OCI-LY3 (cell line): Measurements from ENCODE around the gene KDM8.

Source experiments
- H2AFZ ChIP-seq: fragments of 200-600, 300-600 bp; shearing (Covaris generic); 2 replicates; pipeline ENCODE4 v1.6.0; 2014; ENCODE audit warnings: antibody characterized with exemption, low read depth, low read length
- H3K27ac ChIP-seq: fragments of 200-600, 300-600 bp; sonication (generic); 2 replicates; pipeline ENCODE4 v1.5.1; 2014; ENCODE audit warnings: mild to moderate bottlenecking, low read length, moderate library complexity, mixed read lengths
- H3K27me3 ChIP-seq: fragments of 200-600, 300-600 bp; sonication (generic); 2 replicates; pipeline ENCODE4 v1.6.1; 2014; ENCODE audit warnings: low read depth, low read length, mixed read lengths
- H3K36me3 ChIP-seq: fragments of 200-600, 300-600 bp; sonication (generic); replicated peaks from 2 replicates; pipeline ENCODE3; 2014; ENCODE audit warnings: low read depth, low read length, mixed read lengths
- H3K4me1 ChIP-seq: fragments of 300-600, 200-600 bp; sonication (generic); 2 replicates; pipeline ENCODE4 v1.6.1; 2014; ENCODE audit warnings: low read length, mixed read lengths
- H3K4me2 ChIP-seq: fragments of 200-600, 300-600 bp; sonication (generic); 2 replicates; pipeline ENCODE4 v1.6.1; 2014; ENCODE audit warnings: low read length, mixed read lengths
- H3K4me3 ChIP-seq: fragments of 300-600, 200-600 bp; sonication (generic); 2 replicates; pipeline ENCODE4 v1.5.1; 2014; ENCODE audit warnings: antibody characterized with exemption, mild to moderate bottlenecking, low read length, moderate library complexity
- H3K79me2 ChIP-seq: fragments of 300-600, 200-600 bp; shearing (Covaris generic); 2 replicates; pipeline ENCODE4 v1.6.1; 2014; ENCODE audit warnings: mild to moderate bottlenecking, low read length, mixed read lengths
- H3K9ac ChIP-seq: fragments of 300-600, 200-600 bp; shearing (Covaris generic); 2 replicates; pipeline ENCODE4 v1.6.0; 2014; ENCODE audit warnings: mild to moderate bottlenecking, low read length, moderate library complexity
- H3K9me3 ChIP-seq: fragments of 200-600, 300-600 bp; shearing (Covaris generic); 2 replicates; pipeline ENCODE4 v1.6.1; 2014; ENCODE audit warnings: low read length, mixed read lengths; ENCODE audit not compliant: insufficient read depth
- H4K20me1 ChIP-seq: fragments of 200-600, 300-600 bp; sonication (generic); 2 replicates; pipeline ENCODE4 v1.6.1; 2016; ENCODE audit warnings: low read length, mixed read lengths; ENCODE audit not compliant: insufficient read depth
- EZH2phosphoT487 ChIP-seq: fragments of 200-600 bp; shearing (Covaris generic); IDR thresholded peaks from 2 replicates; pipeline ENCODE4 v1.6.1; 2018; ENCODE audit warnings: antibody characterized with exemption, mixed run types, low read depth
- TF ChIP-seq, protein P1 (sequence below): fragments of 200-600, 300-600 bp; sonication (generic); IDR thresholded peaks from 2 replicates; pipeline ENCODE4 v1.5.1; 2014; ENCODE audit warnings: antibody characterized with exemption, low read length, low read depth

Gene KDM8

DNA sequence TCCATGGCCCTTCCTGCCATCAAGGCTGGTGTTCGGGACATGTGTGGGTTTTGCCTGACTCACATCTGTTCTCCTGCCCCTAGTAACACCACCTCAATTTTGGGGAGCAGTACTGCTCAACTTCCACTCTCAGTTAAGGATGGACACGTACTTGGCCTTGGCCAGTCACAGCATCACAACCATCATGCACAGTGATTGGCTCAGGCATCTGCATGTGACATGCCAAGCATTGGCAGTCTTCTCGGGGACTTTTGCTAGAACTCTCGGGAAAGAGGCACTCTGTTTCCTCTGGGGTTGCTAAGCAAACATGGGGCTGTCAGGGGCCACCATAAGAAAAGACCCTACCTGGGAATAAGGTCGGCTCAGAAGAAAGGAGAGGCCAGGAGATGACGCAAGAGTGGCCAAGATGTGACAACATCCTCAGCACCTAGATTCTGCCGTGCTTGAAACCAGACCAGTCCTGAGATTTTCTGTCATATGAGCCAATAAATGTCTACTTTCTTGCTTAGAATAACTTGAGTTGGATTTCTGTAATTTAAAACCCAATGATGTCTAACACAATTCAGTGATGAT, 11.9 kb upstream of the KDM8 start:
- Histone ChIP-seq H2AFZ (no peak overlapping the region), H3K4me1 (no peaks in the 10 kb centered on the region), H3K4me3 (no peak overlapping the region), H3K79me2 (no peaks in the 10 kb centered on the region), H3K4me2 (no peak overlapping the region), H3K36me3 (no peaks in the 10 kb centered on the region), H3K27me3 (peaks cover 6% of the 10 kb centered on the region; the same call in 1 of the 2 replicates), H3K27ac (no peak overlapping the region), H3K9me3 (no peaks in the 10 kb centered on the region), H3K9ac (no peak overlapping the region), H4K20me1 (no peaks in the 10 kb centered on the region)
- TF ChIP-seq, protein P1, sequence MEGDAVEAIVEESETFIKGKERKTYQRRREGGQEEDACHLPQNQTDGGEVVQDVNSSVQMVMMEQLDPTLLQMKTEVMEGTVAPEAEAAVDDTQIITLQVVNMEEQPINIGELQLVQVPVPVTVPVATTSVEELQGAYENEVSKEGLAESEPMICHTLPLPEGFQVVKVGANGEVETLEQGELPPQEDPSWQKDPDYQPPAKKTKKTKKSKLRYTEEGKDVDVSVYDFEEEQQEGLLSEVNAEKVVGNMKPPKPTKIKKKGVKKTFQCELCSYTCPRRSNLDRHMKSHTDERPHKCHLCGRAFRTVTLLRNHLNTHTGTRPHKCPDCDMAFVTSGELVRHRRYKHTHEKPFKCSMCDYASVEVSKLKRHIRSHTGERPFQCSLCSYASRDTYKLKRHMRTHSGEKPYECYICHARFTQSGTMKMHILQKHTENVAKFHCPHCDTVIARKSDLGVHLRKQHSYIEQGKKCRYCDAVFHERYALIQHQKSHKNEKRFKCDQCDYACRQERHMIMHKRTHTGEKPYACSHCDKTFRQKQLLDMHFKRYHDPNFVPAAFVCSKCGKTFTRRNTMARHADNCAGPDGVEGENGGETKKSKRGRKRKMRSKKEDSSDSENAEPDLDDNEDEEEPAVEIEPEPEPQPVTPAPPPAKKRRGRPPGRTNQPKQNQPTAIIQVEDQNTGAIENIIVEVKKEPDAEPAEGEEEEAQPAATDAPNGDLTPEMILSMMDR, result no peak
- no peak for TF ChIP-seq EZH2phosphoT487

DNA sequence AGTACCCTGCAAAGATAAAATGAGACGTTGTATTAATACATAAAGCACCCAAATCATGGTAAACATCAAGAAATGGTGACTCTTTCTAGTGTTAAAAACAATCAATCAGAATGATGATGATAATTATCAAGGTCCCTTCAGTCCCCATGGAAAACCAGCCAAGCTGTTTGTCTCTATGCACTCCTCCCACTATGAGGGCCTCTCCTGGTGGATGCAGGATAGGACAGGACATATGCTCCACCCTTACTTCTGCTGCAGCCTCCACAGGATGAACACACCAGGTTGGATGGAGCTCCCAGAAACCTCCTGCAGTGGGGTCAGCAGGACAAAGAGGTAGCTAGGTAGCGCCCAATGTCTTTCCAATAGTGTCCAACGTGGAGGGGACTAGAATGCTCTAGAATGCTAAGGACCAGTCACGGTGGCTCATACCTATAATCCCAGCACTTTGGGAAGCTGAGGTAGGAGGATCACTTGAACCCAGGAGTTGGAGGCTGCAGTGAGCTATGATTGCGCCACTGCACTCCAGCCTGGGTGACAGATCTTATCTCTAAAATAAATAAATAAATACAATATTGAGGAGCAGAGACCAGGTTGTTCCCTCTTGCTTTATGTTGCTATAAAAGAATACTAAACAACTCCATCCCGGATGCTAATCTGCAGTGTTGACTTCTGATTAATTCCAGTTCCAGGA, 9.9 kb upstream of the KDM8 start:
- H3K36me3 ChIP-seq, result no peaks in the 10 kb centered on the region
- H3K4me2 ChIP-seq, result no peak overlapping the region
- TF ChIP-seq, protein P1, result no peak
- no peak for TF ChIP-seq EZH2phosphoT487
- no peaks in the 10 kb centered on the region for H3K79me2 ChIP-seq
- no peak overlapping the region for H2AFZ ChIP-seq
- no peaks in the 10 kb centered on the region for H3K9me3 ChIP-seq
- no peak overlapping the region for H3K9ac ChIP-seq
- H3K27ac ChIP-seq, result no peak overlapping the region
- peaks cover 18% of the 10 kb centered on the region for H3K27me3 ChIP-seq
- H4K20me1 ChIP-seq, result no peaks in the 10 kb centered on the region
- H3K4me1 ChIP-seq, result no peaks in the 10 kb centered on the region
- no peak overlapping the region for H3K4me3 ChIP-seq

DNA sequence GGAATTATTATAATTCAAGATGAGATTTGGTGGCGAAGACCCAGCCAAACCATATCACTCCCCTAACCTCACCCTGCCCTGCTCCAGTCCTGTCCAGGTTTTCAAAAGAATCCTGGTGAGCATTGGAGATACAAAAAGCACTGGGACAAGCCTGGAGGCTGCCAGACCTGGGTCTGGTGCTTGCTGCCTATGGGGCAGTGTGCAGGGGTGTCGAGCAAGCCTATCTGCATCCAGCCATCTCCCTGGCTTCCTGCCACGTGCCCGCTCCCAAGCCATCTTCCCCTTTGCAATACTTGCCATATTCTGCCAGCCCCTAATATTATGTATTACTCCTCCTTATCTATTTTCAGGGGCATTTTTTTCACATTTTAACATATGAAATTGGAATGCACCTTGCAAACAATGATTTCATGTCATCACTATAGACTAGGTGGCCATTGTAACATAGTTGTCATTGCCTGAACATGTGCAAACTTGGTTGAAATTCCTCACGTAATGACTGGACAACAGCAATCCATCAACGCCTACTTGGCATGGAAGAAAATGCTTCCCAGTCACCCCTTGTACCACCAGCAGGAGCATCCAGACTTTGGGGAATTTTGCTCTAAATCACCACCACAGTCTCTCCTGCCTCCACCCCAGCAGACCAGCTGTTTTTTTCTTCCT, 8.1 kb upstream of the KDM8 start:
- H3K4me2 ChIP-seq, result no peak overlapping the region
- peaks cover 20% of the 10 kb centered on the region for H3K27me3 ChIP-seq
- H3K79me2 ChIP-seq, result no peaks in the 10 kb centered on the region
- H3K36me3 ChIP-seq, result no peaks in the 10 kb centered on the region
- H3K27ac ChIP-seq, result no peak overlapping the region
- TF ChIP-seq, protein P1, result no peak
- H4K20me1 ChIP-seq, result no peaks in the 10 kb centered on the region
- H2AFZ ChIP-seq, result no peak overlapping the region
- no peak overlapping the region for H3K9ac ChIP-seq
- H3K4me3 ChIP-seq, result no peak overlapping the region
- H3K9me3 ChIP-seq, result peaks cover 7% of the 10 kb centered on the region; the same call in 1 of the 2 replicates
- peaks cover 15% of the 10 kb centered on the region for H3K4me1 ChIP-seq

DNA sequence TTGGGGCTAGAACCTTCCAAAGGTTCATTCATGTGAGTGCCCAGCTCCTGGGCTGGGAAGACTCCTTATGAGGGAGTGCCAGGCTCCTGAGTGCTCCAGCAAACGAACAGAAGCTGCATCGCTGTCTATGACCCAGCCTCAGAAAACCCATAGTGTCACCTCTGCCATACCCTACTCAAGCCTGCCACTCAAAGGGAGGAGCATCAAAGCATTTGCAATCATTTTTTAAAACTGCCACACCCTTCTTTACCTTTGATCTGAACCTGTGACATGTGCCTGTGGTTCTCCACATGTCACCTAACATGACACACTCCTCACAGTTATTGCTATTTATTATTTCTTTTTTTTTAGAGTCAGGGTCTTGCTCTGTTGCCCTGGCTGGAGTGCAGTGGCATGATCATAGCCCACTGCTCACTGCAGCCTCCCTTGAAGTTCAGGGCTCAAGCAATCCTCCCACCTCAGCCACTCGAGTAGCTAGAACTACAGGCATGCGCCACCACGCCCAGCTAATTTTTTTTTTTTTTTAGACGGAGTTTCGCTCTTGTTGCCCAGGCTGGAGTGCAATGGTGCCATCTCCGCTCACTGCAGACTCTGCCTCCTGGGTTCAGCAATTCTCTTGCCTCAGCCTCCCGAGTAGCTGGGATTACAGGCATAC, 7.3 kb upstream of the KDM8 start:
- H3K27me3 ChIP-seq, result peaks cover 20% of the 10 kb centered on the region
- H3K36me3 ChIP-seq, result no peaks in the 10 kb centered on the region
- H3K9ac ChIP-seq, result no peak overlapping the region
- no peak overlapping the region for H3K27ac ChIP-seq
- no peaks in the 10 kb centered on the region for H4K20me1 ChIP-seq
- H3K4me2 ChIP-seq, result no peak overlapping the region
- H2AFZ ChIP-seq, result no peak overlapping the region
- H3K9me3 ChIP-seq, result peaks cover 7% of the 10 kb centered on the region; the same call in 1 of the 2 replicates
- H3K4me3 ChIP-seq, result no peak overlapping the region
- H3K79me2 ChIP-seq, result no peaks in the 10 kb centered on the region
- TF ChIP-seq EZH2phosphoT487, result no peak
- TF ChIP-seq, protein P1, result no peak
- H3K4me1 ChIP-seq, result peaks cover 15% of the 10 kb centered on the region
